Endothelial cell (in vitro differentiated cells): Measurements from ENCODE around the gene KLHDC1. TPM values are rescaled to one million over a fixed set of nuclear protein-coding genes. Genes with fewer than 3 reads are reported as not detected.
"Not testable (repeated sequence)": the region's sequence is repeated elsewhere in the genome, so short reads cannot be mapped to it uniquely, and the experiment has no call there.

Source experiments
- DNase-seq: peaks from one replicate; pipeline ENCODE4 v3.0.0; 2021; ENCODE audit warnings: low spot score
- H3K27ac Mint-ChIP-seq: one replicate; pipeline ENCODE4 v1.8.0; 2021; ENCODE audit warnings: mixed read lengths, inconsistent platforms; ENCODE audit not compliant: unreplicated experiment
- H3K27me3 Mint-ChIP-seq: one replicate; pipeline ENCODE4 v1.8.0; 2021; ENCODE audit warnings: mild to moderate bottlenecking, moderate library complexity, mixed read lengths, inconsistent platforms; ENCODE audit not compliant: unreplicated experiment
- H3K36me3 Mint-ChIP-seq: one replicate; pipeline ENCODE4 v1.8.0; 2021; ENCODE audit warnings: mild to moderate bottlenecking, low read depth, mixed read lengths, inconsistent platforms; ENCODE audit not compliant: unreplicated experiment
- H3K4me1 Mint-ChIP-seq: one replicate; pipeline ENCODE4 v1.8.0; 2021; ENCODE audit warnings: mild to moderate bottlenecking, mixed read lengths, inconsistent platforms; ENCODE audit not compliant: unreplicated experiment
- H3K4me3 Mint-ChIP-seq: one replicate; pipeline ENCODE4 v1.8.0; 2021; ENCODE audit warnings: mild to moderate bottlenecking, mixed read lengths, inconsistent platforms; ENCODE audit not compliant: unreplicated experiment
- H3K9me3 Mint-ChIP-seq: one replicate; pipeline ENCODE4 v1.8.0; 2021; ENCODE audit warnings: mixed read lengths, inconsistent platforms; ENCODE audit not compliant: unreplicated experiment
- total RNA-seq: library from RNA; stranded (reverse); fragmentation: NEBNext Ultra II Directional; extraction: Animal tissue kit (Norgen Biotek cat#: 25700); gene quantifications from one replicate; pipeline ENCODE4 v1.2.1, GENCODE V29; 2021; ENCODE audit not compliant: unreplicated experiment
- TF ChIP-seq, protein P1 (sequence below): fragments of 200-600 bp; sonication (generic); IDR thresholded peaks from one replicate; pipeline ENCODE4 v1.5.0; 2021; ENCODE audit warnings: antibody characterized with exemption; ENCODE audit not compliant: unreplicated experiment

KLHDC1 gene
- total RNA-seq, 1 donor from 2014 or later: 1.6 TPM

DNA sequence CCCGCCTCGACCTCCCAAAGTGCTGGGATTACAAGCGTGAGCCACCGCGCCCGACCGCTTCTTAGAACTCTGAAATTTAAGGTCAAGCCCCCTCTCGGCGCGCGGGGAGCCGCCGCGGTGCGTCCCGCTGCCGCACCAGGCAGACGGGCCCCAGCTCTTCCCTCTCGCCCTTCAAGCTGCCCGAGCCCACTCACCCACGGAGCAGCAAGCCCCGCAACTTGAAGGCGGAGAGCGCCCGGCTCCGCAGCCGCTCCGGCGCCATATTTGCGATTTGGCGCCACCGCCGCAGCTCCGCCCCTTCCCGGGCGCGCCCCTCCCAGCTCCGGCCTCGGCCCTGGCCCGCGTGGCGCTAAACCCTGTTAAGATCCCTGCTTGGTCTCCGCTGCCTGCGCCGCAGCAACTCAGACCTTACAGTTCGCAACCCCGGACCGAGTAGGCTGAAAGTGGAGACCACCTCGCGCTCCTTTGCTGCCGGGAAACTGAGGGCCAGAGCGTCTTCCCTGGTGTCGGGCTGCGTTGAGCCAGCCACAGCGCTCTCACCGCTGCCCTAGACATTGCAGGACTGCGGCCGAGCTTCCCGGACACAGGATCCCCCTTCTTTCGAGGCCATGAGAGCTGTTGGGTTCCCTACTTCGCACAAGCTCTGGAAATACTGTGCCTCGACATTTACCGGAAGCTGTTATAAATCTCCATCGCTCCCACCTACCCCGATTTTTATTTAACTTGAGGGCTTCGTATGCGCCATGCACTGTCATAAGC lies 4.8 kb upstream of the KLHDC1 start, which contains the start of gene POLE2:
TSS of gene POLE2 (minus strand) at position 273 of the 759 bp plus-strand sequence. CDS start at position 262, 11 bp downstream.
- peak within 1 kb of the TSS; percentile 89 for H3K4me3 Mint-ChIP-seq
- peak; percentile 77 for DNase-seq
- peaks cover 4% of the 10 kb centered on the region for H3K36me3 Mint-ChIP-seq
- no peaks in the 10 kb centered on the region for H3K27me3 Mint-ChIP-seq
- H3K4me1 Mint-ChIP-seq: peaks cover 19% of the 10 kb centered on the region
- peak within 1 kb of the TSS; percentile 67 for H3K27ac Mint-ChIP-seq
- TF ChIP-seq, protein P1, sequence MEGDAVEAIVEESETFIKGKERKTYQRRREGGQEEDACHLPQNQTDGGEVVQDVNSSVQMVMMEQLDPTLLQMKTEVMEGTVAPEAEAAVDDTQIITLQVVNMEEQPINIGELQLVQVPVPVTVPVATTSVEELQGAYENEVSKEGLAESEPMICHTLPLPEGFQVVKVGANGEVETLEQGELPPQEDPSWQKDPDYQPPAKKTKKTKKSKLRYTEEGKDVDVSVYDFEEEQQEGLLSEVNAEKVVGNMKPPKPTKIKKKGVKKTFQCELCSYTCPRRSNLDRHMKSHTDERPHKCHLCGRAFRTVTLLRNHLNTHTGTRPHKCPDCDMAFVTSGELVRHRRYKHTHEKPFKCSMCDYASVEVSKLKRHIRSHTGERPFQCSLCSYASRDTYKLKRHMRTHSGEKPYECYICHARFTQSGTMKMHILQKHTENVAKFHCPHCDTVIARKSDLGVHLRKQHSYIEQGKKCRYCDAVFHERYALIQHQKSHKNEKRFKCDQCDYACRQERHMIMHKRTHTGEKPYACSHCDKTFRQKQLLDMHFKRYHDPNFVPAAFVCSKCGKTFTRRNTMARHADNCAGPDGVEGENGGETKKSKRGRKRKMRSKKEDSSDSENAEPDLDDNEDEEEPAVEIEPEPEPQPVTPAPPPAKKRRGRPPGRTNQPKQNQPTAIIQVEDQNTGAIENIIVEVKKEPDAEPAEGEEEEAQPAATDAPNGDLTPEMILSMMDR: no peak
- no peaks in the 10 kb centered on the region for H3K9me3 Mint-ChIP-seq

DNA sequence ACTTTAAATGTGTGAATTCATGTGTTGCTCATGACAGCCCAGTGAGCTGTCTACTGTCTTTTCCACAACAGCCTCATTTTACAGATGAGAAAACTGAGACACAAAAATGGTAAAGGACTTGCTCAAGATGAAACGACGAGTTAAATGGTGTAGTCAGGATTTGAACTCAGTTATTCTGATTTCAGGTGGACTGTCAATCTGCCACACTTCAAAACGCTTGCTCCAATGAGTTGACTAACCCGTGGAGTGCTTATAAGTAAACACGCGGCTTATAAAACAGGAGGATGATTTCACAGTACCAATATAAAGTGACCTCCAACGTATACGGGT lies 4.3 kb upstream of the KLHDC1 start:
- peaks cover 19% of the 10 kb centered on the region for H3K4me1 Mint-ChIP-seq
- H3K36me3 Mint-ChIP-seq: peaks cover 4% of the 10 kb centered on the region
- no peaks in the 10 kb centered on the region for H3K9me3 Mint-ChIP-seq
- H3K27me3 Mint-ChIP-seq: no peaks in the 10 kb centered on the region
- no peak for DNase-seq
- TF ChIP-seq, protein P1: no peak
- H3K27ac Mint-ChIP-seq: no peak overlapping the region
- peak overlapping the region; percentile 88 for H3K4me3 Mint-ChIP-seq

DNA sequence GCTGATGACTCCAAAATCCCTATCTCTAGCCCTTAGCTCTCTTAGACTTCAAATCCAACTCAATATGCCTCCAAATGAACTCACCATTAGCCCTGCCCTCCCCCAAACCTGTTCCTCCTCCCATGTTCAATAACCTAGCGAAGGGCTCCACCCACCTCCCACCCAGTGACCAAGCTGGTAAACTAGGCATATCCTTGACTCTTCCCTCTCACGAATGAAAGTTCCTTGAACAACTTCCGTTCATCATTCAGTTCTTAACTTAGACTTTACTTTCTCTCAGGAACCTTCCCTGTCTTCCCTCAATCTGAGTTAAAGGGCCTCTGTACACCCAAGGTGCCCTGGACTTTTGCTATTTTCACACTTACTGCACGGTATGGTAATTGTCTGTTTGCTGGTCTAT lies 1.9 kb upstream of the KLHDC1 start:
- Mint-ChIP-seq H3K27ac (no peak overlapping the region), H3K9me3 (no peaks in the 10 kb centered on the region), H3K36me3 (peaks cover 4% of the 10 kb centered on the region), H3K4me1 (peaks cover 19% of the 10 kb centered on the region), H3K4me3 (no peak overlapping the region), H3K27me3 (no peaks in the 10 kb centered on the region)
- TF ChIP-seq, protein P1: no peak
- DNase-seq: no peak

DNA sequence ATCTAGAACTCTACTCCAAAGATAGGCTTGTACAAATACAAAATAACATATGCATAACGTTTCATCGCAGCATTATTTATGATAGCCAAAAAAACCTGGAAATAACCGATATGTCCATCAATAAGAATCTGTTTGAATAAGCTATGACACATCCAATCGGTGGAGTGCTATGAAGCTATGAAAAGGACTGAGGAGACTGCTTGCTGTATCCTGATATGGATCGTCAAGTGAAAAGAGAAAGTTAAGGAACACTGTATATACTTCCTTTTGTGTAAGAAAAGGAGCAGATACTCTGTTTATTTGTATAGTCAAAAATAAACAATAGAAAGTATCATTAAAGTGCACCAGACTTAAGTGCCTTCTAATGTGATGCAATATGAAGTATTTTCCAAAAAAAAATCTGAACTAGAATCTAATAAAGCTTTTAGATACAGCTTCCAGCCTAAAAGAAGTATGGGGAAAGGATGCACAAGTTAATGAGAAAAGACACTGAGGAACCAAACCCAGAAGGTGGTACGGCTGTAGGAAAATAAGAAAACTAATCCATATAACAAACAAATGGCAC lies 645 bp upstream of the KLHDC1 start:
- Mint-ChIP-seq H3K27ac (peak overlapping the region; percentile 39), H3K27me3 (no peaks in the 10 kb centered on the region), H3K4me1 (peaks cover 17% of the 10 kb centered on the region), H3K4me3 (peak overlapping the region; percentile 83), H3K36me3 (peaks cover under 1% of the 10 kb centered on the region), H3K9me3 (no peaks in the 10 kb centered on the region)
- DNase-seq: no peak
- TF ChIP-seq, protein P1: no peak

DNA sequence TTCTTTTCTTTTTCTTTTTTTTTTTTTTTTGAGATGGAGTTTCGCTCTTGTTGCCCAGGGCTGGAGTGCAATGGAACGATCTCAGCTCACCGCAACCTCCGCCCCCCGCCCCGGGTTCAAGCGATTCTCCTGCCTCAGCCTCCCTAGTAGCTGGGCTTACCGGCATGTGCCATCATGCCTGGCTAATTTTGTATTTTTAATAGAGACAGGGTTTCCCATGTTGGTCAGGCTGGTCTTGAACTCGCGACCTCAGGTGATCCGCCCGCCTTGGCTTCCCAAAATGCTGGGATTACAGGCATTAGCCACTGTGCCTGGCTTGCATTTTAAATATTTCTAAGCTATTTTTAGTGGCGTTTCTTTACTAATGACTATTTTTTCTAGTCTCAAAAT lies 810 bp downstream of the KLHDC1 start:
- H3K9me3 Mint-ChIP-seq, H3K27ac Mint-ChIP-seq, DNase-seq, H3K36me3 Mint-ChIP-seq, H3K27me3 Mint-ChIP-seq: not testable (repeated sequence)
- Mint-ChIP-seq H3K4me3 (peak overlapping the region; percentile 90), H3K4me1 (peaks cover 17% of the 10 kb centered on the region)
